ENCODE measurements around the gene CD2AP. TPM values are rescaled to one million over a fixed set of nuclear protein-coding genes. Genes with fewer than 3 reads are reported as not detected.

The CD2AP gene
- total RNA-seq, 2 donors from 2014 or later = 27.1 to 29.1 TPM

DNA sequence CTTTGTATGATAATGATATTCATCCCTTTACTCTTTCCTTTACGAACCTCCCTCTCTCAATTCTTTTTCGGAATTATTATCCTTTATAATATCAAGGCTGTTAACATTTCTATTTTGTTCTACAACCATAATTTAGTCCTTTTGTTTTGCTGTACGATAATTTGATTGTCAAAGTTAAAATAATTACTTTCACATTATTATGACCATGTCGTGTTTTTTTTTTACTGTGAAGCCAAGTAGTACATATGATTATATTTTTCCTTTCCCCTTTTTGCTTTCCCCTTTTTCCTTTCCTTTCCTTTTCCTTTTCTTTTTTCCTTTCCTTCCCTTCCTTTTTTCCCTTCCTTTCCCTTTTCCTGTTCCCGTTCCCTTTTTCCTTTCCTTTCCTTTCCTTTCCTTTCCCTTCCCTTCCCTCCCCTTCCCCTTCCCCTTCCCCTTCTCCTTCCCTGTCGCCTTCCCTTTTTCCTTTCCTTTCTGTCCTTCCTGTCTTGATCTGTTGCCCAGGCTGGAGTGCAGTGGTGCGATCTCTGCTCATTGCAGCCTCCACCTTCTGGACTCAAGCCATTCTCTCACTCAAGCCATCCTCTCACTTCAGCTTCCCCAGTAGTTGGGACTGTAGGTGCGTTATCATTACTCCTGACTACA is 19.5 kb downstream of the CD2AP start:
- Histone ChIP-seq H3K9me3 (no peaks in the 10 kb centered on the region), H3K27ac (no peak overlapping the region), H3K36me3 (no peaks in the 10 kb centered on the region), H3K27me3 (replicated peaks; ENCODE audit: insufficient read depth) (no peaks in the 10 kb centered on the region), H3K4me3 (no peak overlapping the region), H3K4me1 (ENCODE audit: control insufficient read depth in 1 of 2, low read depth in 2 of 2) (peaks cover 12 to 17% of the 10 kb centered on the region in 2 donors)
- ATAC-seq (ENCODE audit: insufficient number of reproducible peaks, low FRiP score, low read depth) (no peak), DNase-seq (ENCODE audit: low spot score) (no peak)
- TF ChIP-seq, protein P1, sequence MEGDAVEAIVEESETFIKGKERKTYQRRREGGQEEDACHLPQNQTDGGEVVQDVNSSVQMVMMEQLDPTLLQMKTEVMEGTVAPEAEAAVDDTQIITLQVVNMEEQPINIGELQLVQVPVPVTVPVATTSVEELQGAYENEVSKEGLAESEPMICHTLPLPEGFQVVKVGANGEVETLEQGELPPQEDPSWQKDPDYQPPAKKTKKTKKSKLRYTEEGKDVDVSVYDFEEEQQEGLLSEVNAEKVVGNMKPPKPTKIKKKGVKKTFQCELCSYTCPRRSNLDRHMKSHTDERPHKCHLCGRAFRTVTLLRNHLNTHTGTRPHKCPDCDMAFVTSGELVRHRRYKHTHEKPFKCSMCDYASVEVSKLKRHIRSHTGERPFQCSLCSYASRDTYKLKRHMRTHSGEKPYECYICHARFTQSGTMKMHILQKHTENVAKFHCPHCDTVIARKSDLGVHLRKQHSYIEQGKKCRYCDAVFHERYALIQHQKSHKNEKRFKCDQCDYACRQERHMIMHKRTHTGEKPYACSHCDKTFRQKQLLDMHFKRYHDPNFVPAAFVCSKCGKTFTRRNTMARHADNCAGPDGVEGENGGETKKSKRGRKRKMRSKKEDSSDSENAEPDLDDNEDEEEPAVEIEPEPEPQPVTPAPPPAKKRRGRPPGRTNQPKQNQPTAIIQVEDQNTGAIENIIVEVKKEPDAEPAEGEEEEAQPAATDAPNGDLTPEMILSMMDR (IDR thresholded peaks at IDR 0.05) = no peak

DNA sequence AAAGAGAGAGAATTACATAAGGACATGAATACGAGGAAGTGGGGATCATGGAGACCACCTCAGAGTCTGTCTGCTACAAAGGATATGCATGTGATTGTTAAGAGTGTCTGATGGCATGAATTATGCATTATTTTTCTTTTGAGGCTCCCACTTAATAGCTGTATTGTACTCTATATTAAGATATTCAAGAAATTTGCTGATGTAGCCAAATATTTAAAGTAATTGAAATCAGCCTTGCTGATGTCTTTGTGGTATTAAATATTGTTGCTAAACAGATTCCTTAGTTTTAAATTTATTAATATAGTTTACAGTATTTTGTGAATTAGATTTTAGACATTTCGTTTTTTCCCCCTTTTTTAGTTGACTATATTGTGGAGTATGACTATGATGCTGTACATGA is 25.3 kb downstream of the CD2AP start:
- no peak for ATAC-seq (ENCODE audit: insufficient number of reproducible peaks, low FRiP score, low read depth)
- TF ChIP-seq, protein P1 (IDR thresholded peaks at IDR 0.05) = no peak
- Histone ChIP-seq H3K27ac (no peak overlapping the region), H3K27me3 (replicated peaks; ENCODE audit: insufficient read depth) (no peaks in the 10 kb centered on the region), H3K4me1 (ENCODE audit: control insufficient read depth in 1 of 2, low read depth in 2 of 2) (peaks cover 6 to 10% of the 10 kb centered on the region in 2 donors), H3K4me3 (no peak overlapping the region), H3K9me3 (no peaks in the 10 kb centered on the region), H3K36me3 (no peaks in the 10 kb centered on the region)
- no peak for DNase-seq (ENCODE audit: low spot score)

DNA sequence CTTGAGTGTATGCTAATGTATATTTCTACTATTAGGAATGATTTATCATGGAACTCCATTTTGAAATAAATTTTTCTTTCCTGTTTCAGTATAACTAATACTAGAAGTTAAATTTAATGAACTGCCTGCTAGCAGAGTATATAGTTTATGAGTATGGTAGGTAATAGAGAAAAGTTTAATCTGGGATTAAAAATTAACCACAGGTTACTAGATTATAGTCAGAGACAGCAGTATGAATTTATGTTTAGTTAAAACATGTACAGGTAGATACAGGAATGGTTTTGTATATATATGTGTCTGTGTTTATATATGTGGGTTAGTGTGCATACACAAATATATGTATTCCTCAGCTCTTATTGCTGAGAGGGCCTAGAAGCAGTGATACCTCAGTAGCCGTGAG is 32.3 kb downstream of the CD2AP start:
- ATAC-seq (ENCODE audit: insufficient number of reproducible peaks, low FRiP score, low read depth) = no peak
- peaks cover 5% of the 10 kb centered on the region for H3K9me3 ChIP-seq
- no peaks in the 10 kb centered on the region for H3K27me3 ChIP-seq (replicated peaks; ENCODE audit: insufficient read depth)

DNA sequence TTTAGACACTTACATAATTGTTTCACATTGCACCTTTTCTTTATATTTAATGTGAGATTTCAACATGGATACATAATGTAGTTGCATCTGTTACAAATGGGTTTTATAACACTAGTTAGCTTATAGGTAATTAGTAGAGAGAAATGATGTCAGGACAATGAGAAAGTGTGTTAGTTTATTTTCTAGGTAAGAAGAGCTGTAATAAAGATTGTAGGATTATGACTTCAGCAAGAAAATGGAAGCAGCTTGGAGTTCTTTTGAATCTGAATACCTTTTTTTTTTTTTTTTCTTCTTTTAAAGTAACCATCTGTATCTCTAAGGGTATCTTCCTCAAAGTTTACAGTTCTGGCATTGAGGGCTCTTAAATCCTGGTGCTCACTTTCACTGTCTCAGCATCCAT is 35.3 kb downstream of the CD2AP start:
- Histone ChIP-seq H3K4me3 (no peak overlapping the region), H3K9me3 (peaks cover 5% of the 10 kb centered on the region), H3K36me3 (no peaks in the 10 kb centered on the region), H3K4me1 (ENCODE audit: control insufficient read depth in 1 of 2, low read depth in 2 of 2) (no peaks in the 10 kb centered on the region), H3K27me3 (replicated peaks; ENCODE audit: insufficient read depth) (no peaks in the 10 kb centered on the region), H3K27ac (no peak overlapping the region)
- DNase-seq (ENCODE audit: low spot score) (no peak), ATAC-seq (ENCODE audit: insufficient number of reproducible peaks, low FRiP score, low read depth) (no peak)
- TF ChIP-seq, protein P1 (IDR thresholded peaks at IDR 0.05) = no peak

More for the DNA sequence above, 32.3 kb downstream of the CD2AP start:
- no peak overlapping the region for H3K4me3 ChIP-seq
- no peak for DNase-seq (ENCODE audit: low spot score)
- TF ChIP-seq, protein P1 (IDR thresholded peaks at IDR 0.05) = no peak
- no peaks in the 10 kb centered on the region for H3K4me1 ChIP-seq (ENCODE audit: control insufficient read depth in 1 of 2, low read depth in 2 of 2)
- no peaks in the 10 kb centered on the region for H3K36me3 ChIP-seq
- H3K27ac ChIP-seq = no peak overlapping the region

DNA sequence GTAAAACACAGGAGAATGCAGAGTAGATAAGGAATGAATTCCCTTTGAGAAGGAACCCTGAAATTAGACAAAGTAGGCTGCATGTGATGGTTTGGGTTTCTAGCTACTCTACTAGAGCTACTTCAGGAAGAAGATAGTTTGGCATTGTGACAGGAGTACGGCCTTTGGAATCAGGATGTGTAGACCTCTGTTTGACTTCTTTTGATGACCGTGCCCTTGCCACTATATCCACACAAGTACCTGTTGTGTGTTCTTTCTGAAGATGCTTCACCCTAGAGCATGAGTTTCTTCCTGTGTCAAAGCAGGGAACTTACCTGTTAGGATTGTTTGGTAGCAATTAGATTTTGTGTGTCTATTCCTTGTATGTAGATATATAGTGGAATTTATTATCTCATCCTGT is 41.7 kb downstream of the CD2AP start:
- H3K27me3 ChIP-seq (replicated peaks; ENCODE audit: insufficient read depth) = no peaks in the 10 kb centered on the region
- no peaks in the 10 kb centered on the region for H3K9me3 ChIP-seq
- H3K4me3 ChIP-seq = no peak overlapping the region
- no peak overlapping the region for H3K27ac ChIP-seq
- peaks cover 7 to 9% of the 10 kb centered on the region in 2 donors for H3K4me1 ChIP-seq (ENCODE audit: control insufficient read depth in 1 of 2, low read depth in 2 of 2)
- TF ChIP-seq, protein P1 (IDR thresholded peaks at IDR 0.05) = no peak
- H3K36me3 ChIP-seq = no peaks in the 10 kb centered on the region
- DNase-seq (ENCODE audit: low spot score) = no peak
- no peak for ATAC-seq (ENCODE audit: insufficient number of reproducible peaks, low FRiP score, low read depth)

Data from thoracic aorta (tissue), 2 donors.